Transverse colon (tissue), 4 donors: ENCODE measurements around the gene KCNN1.

ENCODE experiments used
- EP300 ChIP-seq: sonication (generic); formaldehyde crosslinking; IDR thresholded peaks from one replicate; pipeline ENCODE4 v1.6.1; 2017; ENCODE audit warnings: antibody characterized with exemption, low read depth
- POLR2A ChIP-seq: fragments of 450-650 bp; IDR thresholded peaks from one replicate; pipeline ENCODE4 v1.6.1; 2016; ENCODE audit warnings: antibody characterized with exemption, mild to moderate bottlenecking, moderate library complexity
- POLR2AphosphoS5 ChIP-seq, 3 donors: sonication (generic); formaldehyde crosslinking; IDR thresholded peaks; one replicate each; pipeline ENCODE4 v1.6.1; 2016; ENCODE audit warnings: antibody characterized with exemption in 3 of 3
- TF ChIP-seq, protein P1 (sequence below), 5 experiments: fragments of 200-600 bp in 3 of 5; fragments of 450-650 bp in 2 of 5; sonication (generic) in 3 of 5; IDR thresholded peaks; 1 replicate in 2 of 5; 2 replicates in 3 of 5; pipeline ENCODE4 v1.5.1; 2016 to 2017; ENCODE audit warnings: antibody characterized with exemption in 5 of 5, inconsistent platforms in 3 of 5, mild to moderate bottlenecking in 2 of 5, moderate library complexity in 1 of 5

DNA sequence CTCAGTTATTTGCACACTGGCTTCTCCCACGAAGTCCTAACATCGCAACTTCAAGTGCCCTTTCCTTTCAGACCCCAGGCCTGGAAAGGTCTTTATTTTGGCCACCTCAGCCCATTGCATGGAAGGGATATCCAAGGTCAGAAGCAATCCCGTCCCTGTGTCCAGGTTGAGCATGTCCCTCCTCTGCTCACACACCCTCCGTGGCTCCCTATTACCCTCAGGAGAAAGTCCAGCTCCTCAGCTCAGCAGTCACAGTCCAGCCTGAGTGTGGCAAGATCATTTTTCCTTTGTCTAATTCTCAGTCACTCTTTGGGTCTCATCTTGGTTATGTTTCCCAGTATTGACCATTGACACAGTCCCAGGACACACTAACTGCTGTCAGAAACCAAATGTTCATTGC, 60.2 kb downstream of the KCNN1 start:
- TF ChIP-seq, protein P1, sequence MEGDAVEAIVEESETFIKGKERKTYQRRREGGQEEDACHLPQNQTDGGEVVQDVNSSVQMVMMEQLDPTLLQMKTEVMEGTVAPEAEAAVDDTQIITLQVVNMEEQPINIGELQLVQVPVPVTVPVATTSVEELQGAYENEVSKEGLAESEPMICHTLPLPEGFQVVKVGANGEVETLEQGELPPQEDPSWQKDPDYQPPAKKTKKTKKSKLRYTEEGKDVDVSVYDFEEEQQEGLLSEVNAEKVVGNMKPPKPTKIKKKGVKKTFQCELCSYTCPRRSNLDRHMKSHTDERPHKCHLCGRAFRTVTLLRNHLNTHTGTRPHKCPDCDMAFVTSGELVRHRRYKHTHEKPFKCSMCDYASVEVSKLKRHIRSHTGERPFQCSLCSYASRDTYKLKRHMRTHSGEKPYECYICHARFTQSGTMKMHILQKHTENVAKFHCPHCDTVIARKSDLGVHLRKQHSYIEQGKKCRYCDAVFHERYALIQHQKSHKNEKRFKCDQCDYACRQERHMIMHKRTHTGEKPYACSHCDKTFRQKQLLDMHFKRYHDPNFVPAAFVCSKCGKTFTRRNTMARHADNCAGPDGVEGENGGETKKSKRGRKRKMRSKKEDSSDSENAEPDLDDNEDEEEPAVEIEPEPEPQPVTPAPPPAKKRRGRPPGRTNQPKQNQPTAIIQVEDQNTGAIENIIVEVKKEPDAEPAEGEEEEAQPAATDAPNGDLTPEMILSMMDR (IDR thresholded peaks at IDR 0.05), result no peak
- TF ChIP-seq POLR2A, result no peak
- no peak for TF ChIP-seq POLR2AphosphoS5 (IDR thresholded peaks at IDR 0.05)
- no peak for TF ChIP-seq EP300
